ENCODE measurements around the gene FAM174A.

- TF ChIP-seq, protein P1, sequence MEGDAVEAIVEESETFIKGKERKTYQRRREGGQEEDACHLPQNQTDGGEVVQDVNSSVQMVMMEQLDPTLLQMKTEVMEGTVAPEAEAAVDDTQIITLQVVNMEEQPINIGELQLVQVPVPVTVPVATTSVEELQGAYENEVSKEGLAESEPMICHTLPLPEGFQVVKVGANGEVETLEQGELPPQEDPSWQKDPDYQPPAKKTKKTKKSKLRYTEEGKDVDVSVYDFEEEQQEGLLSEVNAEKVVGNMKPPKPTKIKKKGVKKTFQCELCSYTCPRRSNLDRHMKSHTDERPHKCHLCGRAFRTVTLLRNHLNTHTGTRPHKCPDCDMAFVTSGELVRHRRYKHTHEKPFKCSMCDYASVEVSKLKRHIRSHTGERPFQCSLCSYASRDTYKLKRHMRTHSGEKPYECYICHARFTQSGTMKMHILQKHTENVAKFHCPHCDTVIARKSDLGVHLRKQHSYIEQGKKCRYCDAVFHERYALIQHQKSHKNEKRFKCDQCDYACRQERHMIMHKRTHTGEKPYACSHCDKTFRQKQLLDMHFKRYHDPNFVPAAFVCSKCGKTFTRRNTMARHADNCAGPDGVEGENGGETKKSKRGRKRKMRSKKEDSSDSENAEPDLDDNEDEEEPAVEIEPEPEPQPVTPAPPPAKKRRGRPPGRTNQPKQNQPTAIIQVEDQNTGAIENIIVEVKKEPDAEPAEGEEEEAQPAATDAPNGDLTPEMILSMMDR (IDR thresholded peaks at IDR 0.05; ENCODE audit: extremely low read depth in 1 of 2, insufficient read depth in 1 of 2, low read depth in 1 of 2, low read length in 2 of 2) = no peak
- TF ChIP-seq POLR2AphosphoS5 (IDR thresholded peaks at IDR 0.05; ENCODE audit: insufficient read depth, low read depth, low read length) = no peak
- no peak for TF ChIP-seq POLR2A (IDR thresholded peaks at IDR 0.05; ENCODE audit: low read depth, low read length)
- no peak for TF ChIP-seq MAX (IDR thresholded peaks at IDR 0.05; ENCODE audit: insufficient read depth, insufficient read length)
These were observed 18.9 kb upstream of the FAM174A start for GRCh38 chr5:100516285-100516684.
